ENCODE results near the gene TACC2. TPM values are rescaled to one million over a fixed set of nuclear protein-coding genes. Genes with fewer than 3 reads are reported as not detected.

The TACC2 gene
- total RNA-seq, 1 donor from 2014 or later: not detected

DNA sequence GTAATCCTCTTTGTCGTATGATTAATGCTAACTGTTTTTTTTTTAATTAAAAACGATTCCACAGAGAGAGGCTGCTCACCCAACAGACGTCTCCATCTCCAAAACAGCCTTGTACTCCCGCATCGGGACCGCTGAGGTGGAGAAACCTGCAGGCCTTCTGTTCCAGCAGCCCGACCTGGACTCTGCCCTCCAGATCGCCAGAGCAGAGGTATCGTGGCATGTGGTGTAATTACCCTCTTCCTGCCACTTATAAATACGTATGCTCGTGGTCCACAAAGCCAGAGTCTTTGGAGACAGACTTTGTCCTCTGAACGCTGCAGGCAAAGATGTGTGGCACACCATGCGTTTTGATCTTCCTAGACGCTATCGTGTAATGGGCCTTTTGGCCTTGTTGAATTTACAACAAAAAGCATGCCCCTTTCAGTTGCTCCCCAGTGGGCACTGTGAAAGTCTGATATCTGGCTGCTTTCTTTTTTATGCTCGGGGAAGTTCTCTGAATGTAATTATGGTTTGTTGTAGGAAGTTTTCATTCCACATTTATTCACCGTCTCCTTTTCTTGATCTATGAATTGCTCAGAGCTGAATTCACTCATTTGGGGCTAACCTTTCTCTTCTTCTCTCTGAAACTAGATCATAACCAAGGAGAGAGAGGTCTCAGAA lies 248.5 kb downstream of the TACC2 start:
- intact Hi-C loops (cut with micrococcal nuclease): no loop called here
- H3K36me3 Mint-ChIP-seq (ENCODE audit: low read depth): no peaks in the 10 kb centered on the region
- TF ChIP-seq, protein P1, sequence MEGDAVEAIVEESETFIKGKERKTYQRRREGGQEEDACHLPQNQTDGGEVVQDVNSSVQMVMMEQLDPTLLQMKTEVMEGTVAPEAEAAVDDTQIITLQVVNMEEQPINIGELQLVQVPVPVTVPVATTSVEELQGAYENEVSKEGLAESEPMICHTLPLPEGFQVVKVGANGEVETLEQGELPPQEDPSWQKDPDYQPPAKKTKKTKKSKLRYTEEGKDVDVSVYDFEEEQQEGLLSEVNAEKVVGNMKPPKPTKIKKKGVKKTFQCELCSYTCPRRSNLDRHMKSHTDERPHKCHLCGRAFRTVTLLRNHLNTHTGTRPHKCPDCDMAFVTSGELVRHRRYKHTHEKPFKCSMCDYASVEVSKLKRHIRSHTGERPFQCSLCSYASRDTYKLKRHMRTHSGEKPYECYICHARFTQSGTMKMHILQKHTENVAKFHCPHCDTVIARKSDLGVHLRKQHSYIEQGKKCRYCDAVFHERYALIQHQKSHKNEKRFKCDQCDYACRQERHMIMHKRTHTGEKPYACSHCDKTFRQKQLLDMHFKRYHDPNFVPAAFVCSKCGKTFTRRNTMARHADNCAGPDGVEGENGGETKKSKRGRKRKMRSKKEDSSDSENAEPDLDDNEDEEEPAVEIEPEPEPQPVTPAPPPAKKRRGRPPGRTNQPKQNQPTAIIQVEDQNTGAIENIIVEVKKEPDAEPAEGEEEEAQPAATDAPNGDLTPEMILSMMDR (IDR thresholded peaks at IDR 0.05): no peak
- H3K27me3 Mint-ChIP-seq: no peaks in the 10 kb centered on the region
- no peak for DNase-seq
- CTCF ChIA-PET: no interaction called here
- POLR2A ChIA-PET: no interaction called here
- ATAC-seq (ENCODE audit: low read depth): no peak
- H3K9me3 Mint-ChIP-seq: no peaks in the 10 kb centered on the region
- H3K27ac Mint-ChIP-seq: no peak overlapping the region
- no peak overlapping the region for H3K4me3 Mint-ChIP-seq
- no peaks in the 10 kb centered on the region for H3K4me1 Mint-ChIP-seq

DNA sequence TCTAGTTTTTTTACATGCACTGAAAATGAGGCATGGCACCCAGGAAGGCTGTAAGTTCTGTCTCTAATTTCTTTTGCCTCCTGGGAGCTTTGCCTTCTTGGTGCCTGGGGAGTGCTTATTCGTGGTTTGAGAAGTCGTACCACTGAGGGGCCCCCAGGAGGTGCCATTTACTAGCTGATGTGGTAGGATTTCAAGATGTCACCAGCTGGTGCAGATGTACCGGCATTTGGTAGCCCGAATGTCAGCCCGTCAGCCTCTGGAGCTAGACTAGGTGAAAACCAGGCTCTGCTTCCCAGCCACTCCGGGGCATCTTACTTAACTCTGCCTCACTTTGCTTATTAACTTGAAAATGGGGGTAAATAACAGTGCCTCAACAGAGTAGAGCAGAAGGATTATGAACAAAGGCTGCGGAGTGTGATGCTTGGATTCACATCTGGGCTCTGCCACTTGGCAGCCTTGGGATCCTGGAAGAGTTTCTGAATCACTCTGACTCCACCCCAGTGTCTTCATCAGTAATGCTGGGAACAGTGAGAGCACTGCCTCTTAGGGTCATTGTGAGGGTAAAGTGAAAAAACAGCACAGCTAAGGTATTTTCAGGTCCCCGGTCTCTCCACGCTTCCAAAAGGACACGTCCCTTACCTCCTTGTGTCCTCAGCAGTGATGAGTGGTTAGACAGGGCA lies 250.8 kb downstream of the TACC2 start:
- Mint-ChIP-seq H3K9me3 (no peaks in the 10 kb centered on the region), H3K27me3 (no peaks in the 10 kb centered on the region), H3K4me3 (no peak overlapping the region), H3K27ac (no peak overlapping the region), H3K4me1 (no peaks in the 10 kb centered on the region), H3K36me3 (ENCODE audit: low read depth) (no peaks in the 10 kb centered on the region)
- ATAC-seq (ENCODE audit: low read depth) (no peak), DNase-seq (no peak)
- TF ChIP-seq, protein P1 (IDR thresholded peaks at IDR 0.05): no peak
- POLR2A ChIA-PET: no interaction called here
- intact Hi-C loops (cut with micrococcal nuclease): no loop called here
- CTCF ChIA-PET: no interaction called here

DNA sequence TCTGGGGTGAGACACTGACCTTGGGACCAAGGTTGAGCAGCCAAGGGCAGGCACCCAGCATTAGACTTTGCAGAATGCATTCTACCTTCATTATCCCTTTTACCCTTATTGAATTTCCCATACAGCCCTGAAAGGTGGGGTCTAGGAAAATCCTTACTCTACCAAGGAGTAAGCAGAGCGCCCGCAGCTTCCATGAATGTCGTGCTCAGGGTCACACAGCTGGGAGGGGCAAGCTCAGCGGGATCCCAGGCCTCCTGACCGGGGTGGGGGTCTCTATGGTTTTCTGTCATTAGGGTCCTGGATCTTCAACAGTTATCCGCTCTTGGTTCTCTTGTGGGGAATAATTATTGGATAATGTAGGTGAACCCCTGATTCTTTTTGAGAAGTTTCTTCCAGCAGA lies 251.4 kb downstream of the TACC2 start:
- ChIA-PET CTCF (no interaction called here), POLR2A (no interaction called here)
- TF ChIP-seq, protein P1 (IDR thresholded peaks at IDR 0.05): no peak
- H3K36me3 Mint-ChIP-seq (ENCODE audit: low read depth): no peaks in the 10 kb centered on the region
- H3K27ac Mint-ChIP-seq: no peak overlapping the region
- DNase-seq: no peak
- intact Hi-C loops (cut with micrococcal nuclease): no loop called here
- H3K4me1 Mint-ChIP-seq: no peaks in the 10 kb centered on the region
- no peaks in the 10 kb centered on the region for H3K9me3 Mint-ChIP-seq
- ATAC-seq (ENCODE audit: low read depth): no peak
- no peaks in the 10 kb centered on the region for H3K27me3 Mint-ChIP-seq
- no peak overlapping the region for H3K4me3 Mint-ChIP-seq

DNA sequence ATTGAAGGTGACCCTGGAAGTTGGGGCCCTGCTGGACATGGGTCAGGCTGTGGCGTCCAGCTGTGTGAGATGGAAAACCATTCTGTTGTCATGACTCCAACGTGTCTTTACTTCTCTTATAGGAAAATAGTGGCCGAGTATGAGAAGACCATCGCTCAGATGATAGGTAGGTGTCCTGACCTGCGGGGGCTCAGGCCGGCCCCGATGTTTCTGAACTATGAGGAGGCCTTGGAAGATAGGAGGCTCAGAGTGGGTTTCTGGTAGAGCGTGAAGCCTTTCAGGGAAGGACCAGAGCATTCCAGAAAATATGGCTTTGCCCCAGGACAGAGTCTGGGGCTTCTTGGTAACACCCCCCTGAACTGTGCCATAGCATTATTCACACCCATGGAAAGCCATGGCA lies 252.9 kb downstream of the TACC2 start:
- H3K9me3 Mint-ChIP-seq: no peaks in the 10 kb centered on the region
- no peak for ATAC-seq (ENCODE audit: low read depth)
- POLR2A ChIA-PET: no interaction called here
- no peaks in the 10 kb centered on the region for H3K4me1 Mint-ChIP-seq
- no peaks in the 10 kb centered on the region for H3K27me3 Mint-ChIP-seq
- no peak overlapping the region for H3K27ac Mint-ChIP-seq
- no peaks in the 10 kb centered on the region for H3K36me3 Mint-ChIP-seq (ENCODE audit: low read depth)
- TF ChIP-seq, protein P1 (IDR thresholded peaks at IDR 0.05): no peak
- no peak for DNase-seq
- CTCF ChIA-PET: interaction anchor here (0.6 kb wide), 1 partner anchor 50 kb away, joined by 3 read pairs; no protein-coding TSS in a partner anchor
- intact Hi-C loops (cut with micrococcal nuclease): no loop called here
- no peak overlapping the region for H3K4me3 Mint-ChIP-seq

DNA sequence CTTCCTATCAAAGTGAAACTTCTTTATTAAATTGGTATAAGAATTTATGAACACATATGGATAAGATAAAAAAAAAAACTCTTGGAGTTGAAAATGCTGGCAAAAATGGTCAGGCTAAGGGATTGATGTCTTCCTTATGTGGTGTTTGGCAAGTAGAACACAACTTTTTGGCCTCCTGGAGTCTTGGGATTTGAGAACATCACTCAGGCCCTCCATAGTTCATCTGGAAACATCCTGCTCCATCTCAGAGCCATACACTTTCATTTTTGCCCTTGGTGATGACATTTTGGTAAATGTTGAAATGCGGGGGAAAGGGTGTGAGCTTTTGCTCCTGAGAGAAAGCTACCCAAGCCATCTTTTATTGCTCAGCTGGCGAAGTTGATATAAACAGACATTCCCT lies 254.6 kb downstream of the TACC2 start:
- Mint-ChIP-seq H3K4me1 (no peaks in the 10 kb centered on the region), H3K27me3 (no peaks in the 10 kb centered on the region), H3K9me3 (no peaks in the 10 kb centered on the region), H3K36me3 (ENCODE audit: low read depth) (no peaks in the 10 kb centered on the region), H3K27ac (no peak overlapping the region), H3K4me3 (no peak overlapping the region)
- ChIA-PET POLR2A (no interaction called here), CTCF (no interaction called here)
- TF ChIP-seq, protein P1 (IDR thresholded peaks at IDR 0.05): no peak
- intact Hi-C loops (cut with micrococcal nuclease): no loop called here
- no peak for DNase-seq
- no peak for ATAC-seq (ENCODE audit: low read depth)
